NCI-H187 (cell line): ENCODE measurements around the gene ATP2B2.

Experiments
- DNase-seq, 2 experiments: peaks; one replicate each; lab custom pipeline; 2025; lab: John Stamatoyannopoulos, UW

The ATP2B2 gene

GRCh38 chr3:10469441-10470119 lies 35.8 kb downstream of the ATP2B2 start:
- DNase-seq, result no peak

DNA sequence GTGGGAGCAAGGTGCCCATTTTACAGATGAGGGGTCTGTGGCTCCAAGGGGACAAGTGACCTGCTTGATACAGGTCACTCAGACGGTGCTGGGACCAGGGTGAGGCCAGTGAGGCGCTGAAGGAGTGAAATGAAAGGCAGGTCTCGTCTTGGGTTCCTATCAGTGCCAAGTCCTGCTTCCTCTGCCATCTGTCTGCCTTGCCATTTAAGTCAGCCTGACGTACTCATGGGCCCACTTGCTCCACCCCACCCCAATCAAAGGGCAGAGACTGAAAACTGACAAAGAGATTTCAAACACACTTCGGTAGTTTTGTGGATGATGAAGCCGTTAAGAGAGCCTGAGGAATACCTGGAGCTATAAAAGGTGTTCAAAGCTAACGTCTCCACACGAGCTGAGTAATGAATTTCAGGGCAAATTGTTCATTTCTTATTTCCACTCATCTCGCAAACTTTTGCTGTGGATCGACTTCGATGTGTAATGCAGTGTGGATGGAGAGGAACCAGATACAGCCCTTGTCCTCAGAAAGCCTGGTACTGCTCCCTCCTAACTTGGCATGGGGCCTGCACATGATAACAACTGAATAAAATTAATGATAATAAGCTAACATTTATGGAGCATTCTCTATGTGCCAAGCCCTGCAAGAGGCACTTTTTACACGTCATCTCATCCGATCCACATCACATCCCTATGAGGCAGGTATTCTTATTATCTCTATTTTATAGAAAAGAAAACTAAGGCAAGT lies 36.6 kb downstream of the ATP2B2 start:
- no peak for DNase-seq

- DNase-seq, result no peak
These were observed 37.3 kb downstream of the ATP2B2 start for GRCh38 chr3:10467904-10468612.

DNA sequence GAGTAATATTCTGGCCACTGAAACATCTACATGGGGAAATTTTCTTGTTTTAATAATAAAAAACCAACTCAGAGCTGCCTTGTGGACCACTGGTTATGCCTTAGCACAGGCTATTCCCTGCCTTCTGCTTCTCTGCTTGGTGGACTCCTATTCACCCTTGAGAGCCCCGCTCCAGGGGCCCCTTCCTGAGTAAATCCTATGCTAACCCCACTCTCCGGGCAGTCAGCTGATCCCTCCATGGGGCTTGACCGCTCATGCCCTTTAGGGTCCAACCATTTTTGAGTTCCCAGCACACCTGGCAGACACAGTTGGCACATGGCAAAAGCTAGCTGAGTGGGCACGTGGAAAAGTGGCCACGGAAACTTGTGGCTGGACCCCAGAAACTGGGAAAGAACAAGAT lies 38.2 kb downstream of the ATP2B2 start:
- no peak for DNase-seq

DNA sequence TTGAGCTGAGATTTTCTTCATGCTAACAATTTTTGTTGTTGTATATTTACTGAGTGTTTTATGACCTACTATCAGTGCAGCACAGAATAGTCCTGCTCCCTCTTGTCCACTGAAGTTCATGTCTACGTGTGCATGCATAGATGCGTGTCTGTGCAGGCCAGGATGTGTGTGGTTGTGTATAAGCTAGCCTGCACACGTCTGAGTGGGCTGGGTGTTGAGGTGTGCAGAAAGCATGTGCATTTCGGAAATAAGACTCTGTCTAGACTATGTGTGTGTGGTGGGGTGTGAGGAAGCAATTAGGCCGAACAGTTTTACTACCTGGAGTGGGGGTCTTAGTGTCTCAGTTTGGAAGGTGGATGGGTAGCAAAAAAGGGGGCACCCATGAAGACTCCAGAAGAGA lies 39.2 kb downstream of the ATP2B2 start:
- no peak for DNase-seq

- DNase-seq, result no peak
These were observed 40.2 kb downstream of the ATP2B2 start for GRCh38 chr3:10465161-10465560.

DNA sequence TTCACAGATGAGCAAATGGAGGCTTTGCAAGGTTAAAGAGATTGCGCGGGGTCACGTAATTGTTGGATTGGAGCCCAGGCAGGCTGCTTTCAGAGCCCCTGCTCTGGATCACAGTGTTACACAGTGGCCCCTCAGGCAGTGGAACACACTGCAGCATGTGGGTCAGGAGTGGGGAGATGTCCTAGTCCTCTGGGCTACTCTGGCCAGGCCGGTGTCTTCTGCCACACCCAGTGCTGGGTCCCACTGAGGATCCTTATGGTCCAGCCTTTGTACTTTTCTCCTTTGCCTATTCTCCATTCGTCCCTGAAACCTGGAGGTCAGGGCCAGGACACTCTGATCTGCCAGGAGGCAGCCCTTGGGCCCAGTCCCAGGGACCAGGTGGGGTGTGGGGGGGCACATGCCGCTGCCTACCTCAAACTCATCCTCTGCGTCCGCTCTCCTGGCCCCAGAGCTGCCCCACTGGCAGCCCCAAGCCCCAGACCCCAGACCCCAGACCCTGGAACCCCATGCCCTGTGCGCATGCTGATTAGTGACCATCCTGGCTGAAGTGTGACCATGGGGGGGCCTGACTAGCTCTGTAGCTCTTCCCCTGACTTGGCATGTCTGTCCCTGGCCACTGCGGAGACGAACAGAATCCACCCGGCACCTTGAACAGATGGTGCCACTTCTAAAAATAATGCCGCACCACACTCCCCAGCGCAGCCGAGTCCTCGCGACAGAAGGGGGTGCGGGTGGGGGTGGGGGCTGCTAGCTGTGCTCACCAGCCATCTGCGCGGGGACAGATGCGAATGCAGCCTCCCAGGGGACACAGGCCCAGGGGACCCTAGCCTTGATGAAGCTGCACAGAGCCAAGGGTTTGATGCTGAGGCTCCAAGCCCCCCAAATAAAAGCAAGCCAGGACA lies 41.6 kb downstream of the ATP2B2 start:
- no peak for DNase-seq

DNA sequence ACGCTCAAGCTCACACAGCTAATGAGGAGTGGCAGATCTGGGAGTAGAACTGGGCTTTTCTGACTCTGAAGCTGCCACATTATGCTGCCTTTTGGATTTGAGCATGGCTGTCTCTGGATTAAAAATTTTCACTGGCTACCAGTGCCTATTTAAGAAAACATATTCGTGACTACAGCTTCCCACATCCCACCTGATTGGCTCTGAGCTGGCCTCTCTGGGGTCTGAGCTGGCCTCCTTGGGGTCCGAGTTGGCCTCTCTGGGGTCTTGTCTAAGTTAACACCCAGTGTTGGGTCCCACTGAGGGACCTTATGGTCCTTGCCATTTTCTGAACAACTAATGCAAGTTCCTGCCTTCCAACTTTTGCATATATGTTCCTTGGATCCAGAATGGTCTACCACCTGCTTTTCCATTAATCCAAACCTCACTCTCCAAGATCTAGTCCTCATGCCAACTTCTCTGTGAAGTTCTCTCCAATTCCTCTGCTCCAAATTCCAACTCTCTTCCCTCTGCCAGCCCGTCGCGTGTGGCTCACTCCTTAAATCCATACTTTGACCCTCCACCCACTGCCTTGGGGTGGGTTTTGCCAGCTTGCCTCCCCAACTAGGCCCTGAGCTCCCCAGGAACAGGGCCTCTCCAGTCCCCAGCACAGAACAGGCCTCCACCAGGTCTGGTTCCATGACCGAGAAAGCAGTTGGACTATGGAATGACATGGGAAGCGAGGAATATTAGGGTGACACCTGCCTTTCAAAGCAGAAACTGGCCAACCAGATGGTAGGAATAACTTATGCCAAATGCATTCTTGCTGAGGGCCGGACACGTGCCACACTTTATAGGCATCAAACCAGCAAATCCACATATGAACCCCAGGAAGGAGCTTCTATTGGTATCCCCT lies 42.5 kb downstream of the ATP2B2 start:
- DNase-seq, result no peak

GRCh38 chr3:10460951-10461545 lies 44.3 kb downstream of the ATP2B2 start:
- DNase-seq, result no peak

- DNase-seq, result no peak
These were observed 45.2 kb downstream of the ATP2B2 start for GRCh38 chr3:10459954-10460754.

DNA sequence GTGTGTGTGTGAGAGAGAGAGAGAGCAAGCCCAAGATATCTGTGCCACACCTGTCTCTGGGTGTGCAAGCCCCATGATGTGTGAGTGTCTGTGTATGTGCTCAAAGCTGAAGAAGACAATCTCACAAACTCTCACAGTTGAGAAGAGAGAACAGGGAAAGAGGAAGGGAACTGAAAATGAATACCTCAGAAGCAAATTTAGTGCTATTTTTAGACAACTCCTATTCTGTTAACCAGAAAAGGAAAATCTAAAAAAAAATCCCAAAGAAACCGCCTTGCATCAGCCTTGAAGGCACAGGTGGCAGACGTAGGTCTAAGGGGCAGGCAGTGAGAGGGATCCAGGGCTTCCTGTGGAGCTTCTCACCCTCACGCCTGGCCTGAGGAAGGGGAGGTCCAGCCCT lies 47.8 kb downstream of the ATP2B2 start:
- DNase-seq, result no peak

GRCh38 chr3:10456981-10457380 lies 48.4 kb downstream of the ATP2B2 start:
- DNase-seq, result no peak

DNA sequence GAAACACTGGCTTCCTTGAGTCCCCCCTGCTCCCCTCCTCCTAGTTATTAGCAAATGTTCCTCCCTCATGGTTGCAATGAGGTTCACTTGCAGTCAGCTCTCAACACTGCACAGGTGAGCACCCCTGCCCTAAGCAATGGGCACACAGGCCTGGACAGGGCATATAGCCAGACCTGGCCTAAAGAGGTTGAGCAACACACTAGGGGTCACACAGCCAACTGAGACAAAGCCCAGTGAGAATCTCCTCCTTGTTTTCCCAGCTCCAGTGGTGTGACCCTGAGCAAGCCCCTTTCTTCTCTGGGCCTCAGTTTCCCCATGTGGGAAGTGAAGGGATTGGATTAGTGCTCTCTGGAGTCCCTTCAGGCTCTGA lies 49.9 kb downstream of the ATP2B2 start:
- no peak for DNase-seq

GRCh38 chr3:10454907-10455544 lies 50.4 kb downstream of the ATP2B2 start:
- DNase-seq, result no peak

- no peak for DNase-seq
These were observed 51.8 kb downstream of the ATP2B2 start for GRCh38 chr3:10453431-10454163.

GRCh38 chr3:10450494-10451440 lies 54.6 kb downstream of the ATP2B2 start:
- DNase-seq, result no peak

DNA sequence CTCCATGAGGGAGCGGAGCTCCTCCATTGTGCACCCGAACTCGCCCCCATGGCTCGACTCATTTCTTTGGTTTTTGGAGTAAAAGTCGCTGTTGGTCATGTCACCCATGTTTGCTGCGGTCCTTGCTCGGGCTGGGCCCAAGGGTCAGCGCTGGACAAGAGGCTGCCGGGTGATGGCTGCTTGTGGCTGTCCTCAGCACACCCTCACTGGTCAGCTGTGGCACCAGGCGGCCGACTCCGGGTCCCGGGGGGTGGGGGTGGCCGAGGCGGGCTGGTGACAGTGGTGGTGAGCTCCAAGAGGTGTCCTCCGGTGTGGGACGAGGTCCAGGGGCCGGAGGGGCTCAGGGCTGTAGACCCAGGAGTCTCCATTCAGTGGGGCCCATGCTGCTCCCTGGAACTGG lies 56.0 kb downstream of the ATP2B2 start:
- no peak for DNase-seq
